Neural progenitor cell (in vitro differentiated cells): ENCODE results near the gene NTN4. TPM values are rescaled to one million over a fixed set of nuclear protein-coding genes. Genes with fewer than 3 reads are reported as not detected.
A peak's percentile ranks its signal among the peaks of the same experiment; 100 is the strongest.

Experiments
- DNase-seq: peaks from one replicate; pipeline ENCODE4 v3.0.0-alpha.2; 2016; ENCODE audit warnings: low spot score
- H2AFZ ChIP-seq: fragments of 200-600 bp; sonication (generic); replicated peaks from 2 replicates; pipeline ENCODE4 v1.6.1; 2016; ENCODE audit warnings: antibody characterized with exemption
- H3F3A ChIP-seq: fragments of 200-600 bp; sonication (generic); 2 replicates; pipeline ENCODE4 v1.6.1; 2016; ENCODE audit warnings: antibody characterized with exemption, low read depth
- H3K27ac ChIP-seq: fragments of 200-600 bp; sonication (generic); 2 replicates; pipeline ENCODE4 v1.5.1; 2016; ENCODE audit warnings: mild to moderate bottlenecking
- H3K27me3 ChIP-seq: fragments of 200-600 bp; sonication (generic); 2 replicates; pipeline ENCODE4 v1.6.1; 2016; ENCODE audit warnings: mild to moderate bottlenecking, moderate library complexity
- H3K36me3 ChIP-seq: fragments of 200-600 bp; sonication (generic); 2 replicates; pipeline ENCODE4 v1.5.1; 2016
- H3K4me1 ChIP-seq: fragments of 200-600 bp; sonication (generic); 2 replicates; pipeline ENCODE4 v1.6.1; 2016; ENCODE audit warnings: mixed run types
- H3K4me2 ChIP-seq: fragments of 200-600 bp; sonication (generic); 2 replicates; pipeline ENCODE4 v1.6.1; 2016
- H3K4me3 ChIP-seq: fragments of 200-600 bp; sonication (generic); 2 replicates; pipeline ENCODE4 v1.5.1; 2016
- H3K79me2 ChIP-seq: fragments of 200-600 bp; sonication (generic); 2 replicates; pipeline ENCODE4 v1.6.1; 2016; ENCODE audit warnings: low read depth
- H3K9ac ChIP-seq: fragments of 200-600 bp; sonication (generic); 2 replicates; pipeline ENCODE4 v1.6.1; 2016
- H3K9me3 ChIP-seq: fragments of 200-600 bp; sonication (generic); 2 replicates; pipeline ENCODE4 v1.5.1; 2016; ENCODE audit warnings: low read depth
- H4K20me1 ChIP-seq: fragments of 200-600 bp; sonication (generic); 2 replicates; pipeline ENCODE4 v1.6.1; 2016; ENCODE audit warnings: low read depth
- H3K27ac Mint-ChIP-seq: 3 replicates; pipeline ENCODE4 v1.8.0; 2021; ENCODE audit warnings: mixed read lengths
- H3K27me3 Mint-ChIP-seq: 2 replicates; pipeline ENCODE4 v1.8.0; 2022; ENCODE audit warnings: low read depth, mild to moderate bottlenecking, inconsistent platforms, moderate library complexity, mixed read lengths; ENCODE audit not compliant: insufficient read depth
- H3K36me3 Mint-ChIP-seq: 3 replicates; pipeline ENCODE4 v1.8.0; 2021; ENCODE audit warnings: mixed read lengths
- H3K4me1 Mint-ChIP-seq: 3 replicates; pipeline ENCODE4 v1.8.0; 2021; ENCODE audit warnings: mixed read lengths
- H3K4me3 Mint-ChIP-seq: 3 replicates; pipeline ENCODE4 v1.8.0; 2021; ENCODE audit warnings: mild to moderate bottlenecking, moderate library complexity, mixed read lengths
- H3K9me3 Mint-ChIP-seq: 3 replicates; pipeline ENCODE4 v1.8.0; 2020; ENCODE audit warnings: mixed read lengths
- EZH2 ChIP-seq: fragments of 200-600 bp; sonication (generic); IDR thresholded peaks from 2 replicates; pipeline ENCODE4 v1.6.1; 2017; ENCODE audit warnings: antibody characterized with exemption, mild to moderate bottlenecking, moderate library complexity
- EZH2phosphoT487 ChIP-seq: fragments of 200-600 bp; sonication (generic); IDR thresholded peaks from 2 replicates; pipeline ENCODE4 v1.6.1; 2017; ENCODE audit warnings: antibody characterized with exemption
- total RNA-seq: library from RNA; depleted of rRNA; stranded (reverse); fragments of >200 nt; gene quantifications from 2 replicates; pipeline ENCODE4 v1.2.3, GENCODE V29; 2015; ENCODE audit warnings: low replicate concordance
- TF ChIP-seq, protein P1 (sequence below): fragments of 200-600 bp; sonication (generic); IDR thresholded peaks from 2 replicates; pipeline ENCODE4 v1.5.1; 2017; ENCODE audit warnings: antibody characterized with exemption, mild to moderate bottlenecking

The NTN4 gene
- total RNA-seq, 1 donor from 2014 or later, result 2.3 TPM

DNA sequence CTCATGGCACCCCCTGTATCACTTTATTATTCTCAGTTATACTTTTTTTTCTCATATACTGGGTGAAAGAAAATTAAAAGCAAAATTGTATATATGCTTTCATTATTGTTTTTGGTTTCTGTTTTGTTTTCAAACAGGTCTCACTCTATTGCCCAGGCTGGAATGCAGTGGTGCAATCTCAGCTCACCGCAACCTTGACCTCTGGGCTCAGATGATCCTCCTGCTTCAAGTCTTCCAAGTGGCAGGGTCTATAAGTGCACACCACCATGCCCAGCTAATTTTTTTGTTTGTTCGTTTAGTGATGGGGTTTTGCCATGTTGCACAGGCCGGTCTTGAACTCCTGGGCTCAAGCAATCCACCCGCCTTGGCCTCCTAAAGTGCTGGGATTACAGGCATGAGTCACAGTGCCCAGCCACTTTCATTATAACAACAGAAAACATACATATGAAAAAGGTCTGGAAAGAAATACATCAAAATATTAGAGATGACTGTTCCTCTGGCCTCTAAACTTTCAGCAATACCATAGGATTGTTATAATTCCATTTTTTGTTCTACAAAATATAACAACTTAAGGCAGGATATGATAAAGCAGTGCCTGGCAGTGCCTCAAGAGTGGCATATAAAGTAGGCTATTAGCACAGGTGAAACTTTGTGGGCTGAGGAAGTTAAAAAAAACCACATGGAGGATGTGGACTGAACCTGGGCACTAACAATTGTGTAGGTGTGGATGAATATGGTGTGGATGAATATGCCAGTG lies 5.8 kb upstream of the NTN4 start:
- Histone ChIP-seq H3K27me3 (peaks cover 35% of the 10 kb centered on the region), H3K4me1 (peaks cover 3% of the 10 kb centered on the region), H2AFZ (no peak overlapping the region), H3K27ac (no peak overlapping the region), H4K20me1 (no peaks in the 10 kb centered on the region), H3K79me2 (no peaks in the 10 kb centered on the region), H3K4me3 (no peak overlapping the region), H3K4me2 (no peak overlapping the region), H3K9me3 (no peaks in the 10 kb centered on the region), H3F3A (peaks cover 5% of the 10 kb centered on the region), H3K36me3 (no peaks in the 10 kb centered on the region), H3K9ac (no peak overlapping the region)
- Mint-ChIP-seq H3K27me3 (peaks cover 10% of the 10 kb centered on the region), H3K4me1 (peaks cover 3% of the 10 kb centered on the region), H3K27ac (no peak overlapping the region), H3K4me3 (no peak overlapping the region), H3K9me3 (no peaks in the 10 kb centered on the region), H3K36me3 (no peaks in the 10 kb centered on the region)
- DNase-seq, result no peak
- TF ChIP-seq, protein P1, sequence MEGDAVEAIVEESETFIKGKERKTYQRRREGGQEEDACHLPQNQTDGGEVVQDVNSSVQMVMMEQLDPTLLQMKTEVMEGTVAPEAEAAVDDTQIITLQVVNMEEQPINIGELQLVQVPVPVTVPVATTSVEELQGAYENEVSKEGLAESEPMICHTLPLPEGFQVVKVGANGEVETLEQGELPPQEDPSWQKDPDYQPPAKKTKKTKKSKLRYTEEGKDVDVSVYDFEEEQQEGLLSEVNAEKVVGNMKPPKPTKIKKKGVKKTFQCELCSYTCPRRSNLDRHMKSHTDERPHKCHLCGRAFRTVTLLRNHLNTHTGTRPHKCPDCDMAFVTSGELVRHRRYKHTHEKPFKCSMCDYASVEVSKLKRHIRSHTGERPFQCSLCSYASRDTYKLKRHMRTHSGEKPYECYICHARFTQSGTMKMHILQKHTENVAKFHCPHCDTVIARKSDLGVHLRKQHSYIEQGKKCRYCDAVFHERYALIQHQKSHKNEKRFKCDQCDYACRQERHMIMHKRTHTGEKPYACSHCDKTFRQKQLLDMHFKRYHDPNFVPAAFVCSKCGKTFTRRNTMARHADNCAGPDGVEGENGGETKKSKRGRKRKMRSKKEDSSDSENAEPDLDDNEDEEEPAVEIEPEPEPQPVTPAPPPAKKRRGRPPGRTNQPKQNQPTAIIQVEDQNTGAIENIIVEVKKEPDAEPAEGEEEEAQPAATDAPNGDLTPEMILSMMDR, result no peak
- TF ChIP-seq EZH2phosphoT487 (no peak), EZH2 (no peak)

DNA sequence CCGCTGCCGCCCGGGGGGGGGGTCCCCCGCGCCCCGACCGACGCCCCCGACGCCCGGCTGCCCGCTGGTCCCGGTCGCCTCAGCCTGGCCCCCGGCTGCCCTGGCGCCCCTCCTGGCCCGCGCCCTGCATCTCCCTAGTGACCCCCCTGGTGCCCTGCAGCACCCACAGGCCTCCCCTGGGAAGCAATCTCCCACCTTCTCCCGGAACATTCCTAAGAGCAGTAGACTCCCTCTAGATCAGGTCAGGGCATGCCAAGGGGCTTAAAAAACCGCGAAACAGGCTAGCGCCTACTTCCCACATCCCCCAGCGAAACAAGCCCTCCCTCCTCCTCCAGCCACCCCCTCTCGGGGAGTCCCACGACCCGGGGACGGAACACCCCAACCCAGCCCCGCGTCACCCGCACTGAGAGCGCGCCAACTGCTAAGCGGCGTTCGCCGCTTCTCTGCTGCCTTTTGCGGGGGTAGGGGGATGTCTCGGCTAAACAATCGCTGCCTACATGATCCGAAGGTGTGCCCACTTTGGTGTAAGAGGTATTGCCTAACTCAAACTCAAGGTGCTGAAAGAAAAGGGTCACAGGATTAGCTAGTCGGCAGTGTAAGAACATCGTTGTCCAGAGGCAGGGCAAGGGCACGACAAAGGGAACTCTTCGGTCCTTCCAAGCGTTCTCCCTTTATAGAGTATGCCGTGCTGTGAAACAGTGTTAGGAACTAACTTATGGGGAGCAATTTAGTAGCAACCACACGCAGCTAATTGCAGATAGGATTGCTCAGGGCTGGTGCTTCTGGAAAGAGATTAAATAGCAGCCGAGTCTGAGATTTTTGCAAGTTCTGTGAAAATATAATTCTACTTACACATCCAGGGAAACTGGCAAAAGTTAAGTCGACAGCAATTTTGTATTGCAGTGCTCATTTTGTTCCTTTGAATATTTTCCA lies 619 bp upstream of the NTN4 start:
- peaks cover 86% of the 10 kb centered on the region for H3K27me3 ChIP-seq

GRCh38 chr12:95789126-95790032 lies 1.2 kb downstream of the NTN4 start:
- TF ChIP-seq, protein P1, result no peak
- peak; percentile 48 for TF ChIP-seq EZH2
- no peaks in the 10 kb centered on the region for H3K79me2 ChIP-seq
- DNase-seq, result peak; percentile 48
- H3K4me1 ChIP-seq, result peaks cover 16% of the 10 kb centered on the region
- peaks cover 24% of the 10 kb centered on the region for H3K27me3 Mint-ChIP-seq
- peak overlapping the region; percentile 55 for H3K4me3 ChIP-seq
- H3K36me3 ChIP-seq, result no peaks in the 10 kb centered on the region
- H3K9me3 Mint-ChIP-seq, result no peaks in the 10 kb centered on the region
- H3K27ac ChIP-seq, result no peak overlapping the region
- peaks cover 19% of the 10 kb centered on the region for H3K4me1 Mint-ChIP-seq
- peak overlapping the region; percentile 98 for H3K4me2 ChIP-seq
- peaks cover 10% of the 10 kb centered on the region for H3F3A ChIP-seq
- no peak overlapping the region for H3K27ac Mint-ChIP-seq
- peak overlapping the region; percentile 91 for H3K4me3 Mint-ChIP-seq
- H2AFZ ChIP-seq, result peak overlapping the region; percentile 84
- H3K9me3 ChIP-seq, result no peaks in the 10 kb centered on the region
- H3K9ac ChIP-seq, result no peak overlapping the region
- H4K20me1 ChIP-seq, result no peaks in the 10 kb centered on the region
- peaks cover 84% of the 10 kb centered on the region for H3K27me3 ChIP-seq
- H3K36me3 Mint-ChIP-seq, result no peaks in the 10 kb centered on the region

More for the DNA sequence above, 619 bp upstream of the NTN4 start:
- H4K20me1 ChIP-seq, result no peaks in the 10 kb centered on the region
- H3K79me2 ChIP-seq, result no peaks in the 10 kb centered on the region
- Mint-ChIP-seq H3K9me3 (no peaks in the 10 kb centered on the region), H3K4me3 (peak overlapping the region; percentile 91), H3K4me1 (peaks cover 19% of the 10 kb centered on the region), H3K27me3 (peaks cover 22% of the 10 kb centered on the region), H3K36me3 (no peaks in the 10 kb centered on the region), H3K27ac (no peak overlapping the region)
- H3K36me3 ChIP-seq, result no peaks in the 10 kb centered on the region
- H3F3A ChIP-seq, result peaks cover 10% of the 10 kb centered on the region
- H3K27ac ChIP-seq, result no peak overlapping the region
- DNase-seq, result peak; percentile 57
- H3K4me3 ChIP-seq, result peak overlapping the region; percentile 55
- peak; percentile 86 for TF ChIP-seq EZH2
- TF ChIP-seq EZH2phosphoT487, result peak; percentile 78
- TF ChIP-seq, protein P1, result no peak
- H2AFZ ChIP-seq, result peak overlapping the region; percentile 93
- no peak overlapping the region for H3K9ac ChIP-seq
- H3K9me3 ChIP-seq, result no peaks in the 10 kb centered on the region
- peak overlapping the region; percentile 98 for H3K4me2 ChIP-seq
- H3K4me1 ChIP-seq, result peaks cover 16% of the 10 kb centered on the region
